ENCODE measurements around the gene PTAFR.

DNA sequence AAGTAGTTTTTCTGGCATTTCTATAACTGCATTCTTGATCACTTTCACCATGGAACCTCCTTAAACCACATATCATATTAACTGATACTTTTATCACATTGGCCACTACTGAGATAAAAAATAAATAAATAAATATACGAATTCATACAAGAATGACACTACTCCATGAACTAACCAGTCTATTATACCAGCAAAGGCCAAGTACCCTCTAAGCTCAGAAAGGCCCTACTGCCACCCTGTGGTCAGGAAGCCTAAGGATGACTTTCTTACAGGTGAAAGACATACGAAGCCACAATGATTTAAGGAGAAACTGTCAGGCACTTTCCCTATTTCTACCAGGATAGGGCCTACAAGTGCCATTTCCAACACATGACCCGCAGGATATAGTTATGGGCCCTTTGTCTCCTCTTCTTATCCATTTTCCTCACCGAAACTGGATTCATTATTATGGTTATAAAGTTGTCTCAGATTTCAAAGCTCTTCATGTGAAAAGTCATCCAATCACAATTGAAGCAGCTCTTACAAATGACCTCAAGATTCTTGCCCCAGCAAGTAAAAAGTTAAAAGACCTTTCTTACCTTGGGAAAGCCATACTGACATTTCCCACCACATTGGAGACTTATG lies 32.4 kb upstream of the PTAFR start:
- TF ChIP-seq, protein P1, sequence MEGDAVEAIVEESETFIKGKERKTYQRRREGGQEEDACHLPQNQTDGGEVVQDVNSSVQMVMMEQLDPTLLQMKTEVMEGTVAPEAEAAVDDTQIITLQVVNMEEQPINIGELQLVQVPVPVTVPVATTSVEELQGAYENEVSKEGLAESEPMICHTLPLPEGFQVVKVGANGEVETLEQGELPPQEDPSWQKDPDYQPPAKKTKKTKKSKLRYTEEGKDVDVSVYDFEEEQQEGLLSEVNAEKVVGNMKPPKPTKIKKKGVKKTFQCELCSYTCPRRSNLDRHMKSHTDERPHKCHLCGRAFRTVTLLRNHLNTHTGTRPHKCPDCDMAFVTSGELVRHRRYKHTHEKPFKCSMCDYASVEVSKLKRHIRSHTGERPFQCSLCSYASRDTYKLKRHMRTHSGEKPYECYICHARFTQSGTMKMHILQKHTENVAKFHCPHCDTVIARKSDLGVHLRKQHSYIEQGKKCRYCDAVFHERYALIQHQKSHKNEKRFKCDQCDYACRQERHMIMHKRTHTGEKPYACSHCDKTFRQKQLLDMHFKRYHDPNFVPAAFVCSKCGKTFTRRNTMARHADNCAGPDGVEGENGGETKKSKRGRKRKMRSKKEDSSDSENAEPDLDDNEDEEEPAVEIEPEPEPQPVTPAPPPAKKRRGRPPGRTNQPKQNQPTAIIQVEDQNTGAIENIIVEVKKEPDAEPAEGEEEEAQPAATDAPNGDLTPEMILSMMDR (conservative IDR thresholded peaks at IDR 0.05; ENCODE audit: low read depth, low read length), result peak; percentile 63
- TF ChIP-seq EZH2 (IDR thresholded peaks at IDR 0.05; ENCODE audit: borderline replicate concordance, low read depth, low read length, poor library complexity, severe bottlenecking), result no peak
